Measurements from ENCODE around the gene ASNS.

GRCh38 chr7:97858221-97858620 lies 14.0 kb downstream of the ASNS start:
- TF ChIP-seq JUNB (IDR thresholded peaks at IDR 0.05) (no peak), CREB1 (IDR thresholded peaks at IDR 0.05; ENCODE audit: low read depth) (no peak), RAD21 (IDR thresholded peaks at IDR 0.05; ENCODE audit: insufficient read depth, low read depth, low read length) (no peak), CEBPZ (IDR thresholded peaks at IDR 0.05; ENCODE audit: low read depth, low read length) (no peak), CTCF (IDR thresholded peaks at IDR 0.05 in 2 of 3, conservative IDR thresholded peaks at IDR 0.05 in 1 of 3; ENCODE audit: control insufficient read depth in 2 of 3, extremely low read depth in 1 of 3, insufficient read depth in 1 of 3, low read depth in 3 of 3, low read length in 3 of 3) (no peak), REST (IDR thresholded peaks at IDR 0.05; ENCODE audit: low read depth, low read length) (no peak), NFYB (IDR thresholded peaks at IDR 0.05; ENCODE audit: insufficient read depth, low read depth, low read length) (no peak), ZZZ3 (IDR thresholded peaks at IDR 0.05; ENCODE audit: control insufficient read depth, insufficient read length, low read depth) (no peak), SRF (IDR thresholded peaks at IDR 0.05; ENCODE audit: low read depth in 2 of 2, low read length in 2 of 2) (no peak), BACH1 (IDR thresholded peaks at IDR 0.05; ENCODE audit: borderline replicate concordance) (no peak), EP300 (IDR thresholded peaks at IDR 0.05; ENCODE audit: borderline replicate concordance in 1 of 2, control insufficient read depth in 1 of 2, low read depth in 2 of 2, low read length in 2 of 2) (no peak), EZH2 (IDR thresholded peaks at IDR 0.05; ENCODE audit: borderline replicate concordance, control insufficient read depth, low read depth, low read length) (no peak), CEBPB (IDR thresholded peaks at IDR 0.05; ENCODE audit: borderline replicate concordance in 1 of 2, low read depth in 2 of 2, low read length in 2 of 2) (no peak)

All from GM12878 (cell line).